HG03095 (cell line): Measurements from ENCODE around the gene DTYMK.
"Not testable (repeated sequence)": the region's sequence is repeated elsewhere in the genome, so short reads cannot be mapped to it uniquely, and the experiment has no call there.

ENCODE experiments used
- ATAC-seq: cut with Tn5 transposase; IDR thresholded peaks from one replicate; pipeline ENCODE4 v1.9.1; 2021; ENCODE audit warnings: moderate library complexity; ENCODE audit not compliant: unreplicated experiment

The DTYMK gene

DNA sequence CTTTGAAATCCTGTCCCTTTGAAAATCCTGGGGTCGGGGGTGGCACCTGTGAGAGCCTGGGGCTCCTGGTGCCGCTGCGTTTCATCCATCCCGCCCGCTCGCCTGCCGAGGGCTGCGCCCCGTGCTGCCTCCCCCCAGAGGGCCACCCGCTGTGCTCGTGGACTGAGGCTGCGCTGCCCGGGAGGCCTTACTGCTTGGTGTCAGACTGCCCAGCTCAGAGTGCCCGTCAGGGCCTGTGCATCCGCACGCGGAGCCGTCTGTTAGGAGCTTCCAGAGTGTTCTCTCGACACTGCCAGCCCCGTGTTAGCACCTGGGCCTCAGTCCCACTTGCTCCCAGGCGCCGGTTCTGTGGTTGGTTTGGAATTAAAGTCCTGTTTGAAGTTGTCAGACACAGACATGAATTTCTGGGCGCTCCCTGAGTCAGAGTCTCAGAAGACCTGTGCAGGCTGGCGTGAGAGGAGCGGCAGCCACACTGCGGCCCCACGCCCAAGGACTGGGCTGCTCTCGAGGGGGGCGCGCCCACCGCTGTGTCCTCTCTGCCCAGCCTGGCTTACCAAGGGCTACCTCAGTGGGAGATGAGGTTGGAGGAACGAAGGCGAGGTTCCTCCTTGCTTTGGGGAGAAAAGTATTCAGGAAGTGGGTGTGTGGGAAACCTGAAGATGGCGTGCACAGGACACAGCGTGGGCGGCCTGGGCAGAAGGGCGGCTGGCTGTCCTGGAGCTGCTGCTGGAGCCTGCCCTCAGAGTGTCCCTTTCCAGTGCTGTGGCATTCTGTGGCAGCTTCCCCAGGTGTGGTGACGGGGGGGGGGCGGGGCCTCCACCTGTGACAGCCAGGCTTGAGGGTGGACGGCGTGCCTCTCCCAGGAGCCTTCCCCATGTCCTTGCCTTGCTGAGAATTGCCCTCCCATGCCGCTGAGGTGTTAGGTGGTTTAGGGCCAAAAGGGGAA is 14.1 kb downstream of the DTYMK start:
- ATAC-seq: no peak

DNA sequence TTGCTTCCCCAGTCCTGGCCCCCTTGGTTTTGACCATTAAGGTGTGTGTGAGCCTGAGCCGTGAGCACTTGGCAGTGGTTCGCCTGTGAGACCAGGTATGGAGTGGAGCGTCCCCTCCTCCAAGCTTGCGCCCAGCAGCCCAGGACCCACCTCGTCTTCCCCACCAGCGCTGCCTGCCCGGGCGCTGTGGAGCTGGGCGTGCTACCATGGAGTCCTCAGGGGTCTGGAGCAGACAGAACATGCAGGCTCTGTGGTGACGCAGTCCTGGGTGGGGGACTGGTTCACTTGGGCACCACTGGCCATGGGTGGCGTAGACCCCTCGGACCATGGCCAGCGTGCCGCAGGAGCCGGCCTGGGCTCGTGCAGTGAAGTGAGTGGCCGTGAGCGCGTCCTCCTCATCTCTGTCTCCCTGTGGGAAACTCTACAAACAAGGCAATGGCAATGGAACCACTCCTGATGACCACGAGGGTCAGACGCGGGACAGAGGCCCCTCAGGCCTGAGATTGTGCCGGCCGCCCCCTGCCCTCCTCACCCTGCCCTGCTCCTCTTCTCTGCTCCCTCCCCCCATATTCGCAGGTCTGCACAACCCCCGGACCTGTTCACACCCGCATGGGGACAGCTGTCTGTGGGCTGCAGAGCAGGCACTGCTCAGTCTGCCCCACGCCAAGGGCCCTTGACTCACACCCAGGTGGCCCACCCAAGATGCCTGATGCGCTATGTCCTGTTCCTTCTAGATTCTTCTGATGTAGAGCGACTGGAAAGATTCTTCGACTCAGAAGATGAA is 15.0 kb downstream of the DTYMK start:
- no peak for ATAC-seq

DNA sequence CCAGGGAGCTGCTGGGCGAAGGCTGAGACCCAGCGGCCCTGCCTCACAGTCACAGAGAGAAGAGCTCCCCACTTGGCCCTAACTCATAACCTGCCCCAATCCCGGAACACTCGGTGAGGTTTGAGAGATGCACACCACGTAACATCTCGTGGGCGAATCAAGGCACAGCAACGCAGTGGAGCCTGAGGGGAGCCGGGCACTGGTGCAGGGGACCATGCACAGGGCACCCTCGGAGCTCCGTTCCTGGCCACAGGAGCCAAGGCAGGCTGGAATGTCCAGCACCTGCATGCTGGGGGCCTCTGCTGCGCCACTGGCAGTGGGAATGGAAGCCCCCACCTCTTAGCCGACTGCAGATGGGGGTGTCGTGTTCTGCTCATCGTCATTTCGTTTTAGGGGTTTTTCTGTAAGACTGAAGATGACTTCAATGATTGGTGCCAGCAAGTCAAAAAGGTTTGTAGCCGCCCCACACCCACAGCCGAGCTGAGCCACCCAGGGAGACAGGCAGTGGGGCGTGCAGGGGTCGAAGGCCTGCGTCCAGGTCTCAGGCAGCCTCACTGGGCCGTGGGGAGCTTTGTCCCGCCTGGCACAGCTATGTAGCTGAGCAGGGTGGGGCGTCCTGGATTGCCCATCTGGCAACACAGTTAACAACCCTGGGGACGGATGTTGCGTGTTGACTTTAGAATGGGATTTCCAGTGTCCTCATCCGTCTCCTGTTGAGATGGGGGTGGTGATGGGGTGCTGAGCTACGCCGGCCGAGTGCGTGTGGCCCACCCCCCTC is 16.1 kb downstream of the DTYMK start:
- ATAC-seq: no peak

DNA sequence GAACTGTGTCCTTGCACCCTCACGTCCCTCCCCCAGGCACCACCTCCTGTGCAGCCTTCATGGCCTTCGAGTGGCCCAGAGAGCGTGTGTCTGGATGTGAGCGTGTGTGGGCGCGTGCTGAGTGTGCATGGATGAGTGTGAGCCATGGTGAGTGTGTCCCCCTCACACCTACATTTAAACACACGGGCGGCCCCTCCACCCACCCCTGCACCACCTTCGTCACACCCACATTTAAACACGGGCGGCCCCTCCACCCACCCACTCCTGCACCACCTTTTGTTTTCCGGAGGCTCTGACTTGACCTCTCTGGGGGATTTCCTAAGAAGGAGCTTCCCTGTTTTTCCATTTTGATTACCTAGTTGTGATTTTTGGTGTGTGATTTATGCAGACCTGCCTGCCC is 17.8 kb downstream of the DTYMK start:
- ATAC-seq: no peak

DNA sequence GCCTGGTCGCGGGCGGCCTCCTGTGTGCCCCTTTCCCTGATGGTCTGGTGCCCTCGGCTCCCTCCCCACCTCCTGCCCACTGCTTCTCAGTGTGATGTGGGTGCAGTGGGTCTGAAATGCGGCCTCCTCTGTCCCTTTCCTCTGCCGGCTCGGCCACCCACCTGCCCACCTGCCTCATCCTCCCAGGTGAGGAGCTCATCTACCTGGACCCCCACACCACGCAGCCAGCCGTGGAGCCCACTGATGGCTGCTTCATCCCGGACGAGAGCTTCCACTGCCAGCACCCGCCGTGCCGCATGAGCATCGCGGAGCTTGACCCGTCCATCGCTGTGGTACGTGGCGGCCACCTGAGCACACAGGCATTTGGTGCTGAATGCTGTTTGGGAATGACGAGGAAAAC is 18.3 kb downstream of the DTYMK start:
- no peak for ATAC-seq

DNA sequence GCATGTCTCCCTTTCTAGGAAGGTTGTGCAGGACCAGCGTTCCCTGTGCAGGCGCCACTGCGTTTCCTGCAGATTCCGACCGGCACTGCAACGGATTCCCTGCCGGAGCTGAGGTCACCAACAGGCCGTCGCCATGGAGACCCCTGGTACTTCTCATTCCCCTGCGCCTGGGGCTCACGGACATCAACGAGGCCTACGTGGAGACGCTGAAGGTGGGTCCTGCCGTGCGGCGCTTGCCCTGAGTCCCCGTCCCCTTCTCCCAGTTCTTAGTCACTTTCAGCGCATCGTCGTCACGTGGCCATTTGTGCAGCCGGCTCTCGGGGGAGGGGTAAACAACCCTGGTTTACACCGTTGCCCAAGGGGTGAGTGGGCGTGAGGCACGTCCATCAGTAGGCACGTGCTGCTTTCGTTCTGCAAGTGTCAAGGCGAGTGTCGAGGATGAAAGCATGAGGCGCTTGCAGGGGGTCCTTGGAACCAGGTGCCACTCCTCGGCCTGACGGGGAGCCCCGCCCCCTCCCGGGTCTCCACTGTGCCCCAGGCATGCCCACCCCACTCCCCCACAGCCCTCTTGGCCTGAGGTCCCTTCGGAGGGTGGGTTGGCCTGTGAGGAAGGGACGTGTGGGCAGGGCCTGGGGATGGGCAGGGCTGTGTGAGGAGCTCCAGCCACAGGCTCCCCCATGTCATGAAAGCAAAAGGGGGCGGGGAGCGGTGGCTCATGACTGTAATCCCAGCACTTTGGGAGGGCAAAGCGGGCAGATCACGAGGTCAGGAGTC is 19.8 kb downstream of the DTYMK start:
- no peak for ATAC-seq

DNA sequence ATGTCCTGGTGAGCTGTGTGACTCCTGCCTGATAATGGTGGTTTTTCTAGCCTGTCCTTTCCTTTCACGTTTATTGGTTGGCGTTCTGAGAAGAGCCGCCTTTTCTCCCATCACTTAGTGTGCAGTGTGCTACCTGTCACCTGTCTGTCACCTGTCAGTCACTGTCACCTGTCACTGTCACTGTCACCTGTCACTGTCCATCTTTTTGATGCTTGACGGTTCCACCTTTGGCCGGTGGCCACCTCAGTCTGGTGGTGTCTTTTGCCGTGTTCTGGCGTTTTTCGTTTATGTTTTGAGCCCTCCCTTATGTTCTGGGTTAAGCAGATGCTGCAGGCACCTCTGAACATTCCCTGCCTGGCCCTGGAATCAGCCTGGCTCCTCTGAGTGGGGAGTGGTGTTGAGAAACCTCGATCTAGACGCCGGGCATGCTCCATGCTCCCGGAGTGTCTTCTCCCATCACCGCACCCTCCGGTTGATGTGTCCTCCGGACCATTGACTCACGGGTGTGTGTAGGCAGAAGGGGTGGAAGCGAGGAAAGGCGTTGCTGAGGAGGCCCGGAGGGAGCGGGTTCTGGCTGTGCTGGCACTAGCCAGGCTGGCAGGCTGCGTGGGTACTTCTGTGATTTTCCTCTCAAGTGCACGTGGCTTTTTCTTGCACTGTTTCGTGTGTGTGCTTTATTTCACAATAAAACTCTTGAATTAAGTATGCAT is 20.7 kb downstream of the DTYMK start:
- no peak for ATAC-seq

DNA sequence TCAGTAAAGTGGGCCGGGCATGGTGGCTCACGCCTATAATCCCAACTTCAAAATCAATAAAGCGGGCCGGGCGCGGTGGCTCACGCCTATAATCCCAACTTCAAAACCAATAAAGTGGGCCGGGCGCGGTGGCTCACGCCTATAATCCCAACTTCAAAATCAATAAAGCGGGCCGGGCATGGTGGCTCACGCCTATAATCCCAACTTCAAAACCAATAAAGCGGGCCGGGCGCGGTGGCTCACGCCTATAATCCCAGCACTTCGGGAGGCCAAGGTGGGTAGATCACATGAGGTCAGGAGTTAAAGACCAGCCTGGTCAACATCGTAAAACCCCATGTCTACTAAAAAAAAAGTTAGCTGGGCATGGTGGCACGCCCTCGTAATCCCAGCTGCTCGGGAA is 23.9 kb downstream of the DTYMK start:
- not testable (repeated sequence) for ATAC-seq

DNA sequence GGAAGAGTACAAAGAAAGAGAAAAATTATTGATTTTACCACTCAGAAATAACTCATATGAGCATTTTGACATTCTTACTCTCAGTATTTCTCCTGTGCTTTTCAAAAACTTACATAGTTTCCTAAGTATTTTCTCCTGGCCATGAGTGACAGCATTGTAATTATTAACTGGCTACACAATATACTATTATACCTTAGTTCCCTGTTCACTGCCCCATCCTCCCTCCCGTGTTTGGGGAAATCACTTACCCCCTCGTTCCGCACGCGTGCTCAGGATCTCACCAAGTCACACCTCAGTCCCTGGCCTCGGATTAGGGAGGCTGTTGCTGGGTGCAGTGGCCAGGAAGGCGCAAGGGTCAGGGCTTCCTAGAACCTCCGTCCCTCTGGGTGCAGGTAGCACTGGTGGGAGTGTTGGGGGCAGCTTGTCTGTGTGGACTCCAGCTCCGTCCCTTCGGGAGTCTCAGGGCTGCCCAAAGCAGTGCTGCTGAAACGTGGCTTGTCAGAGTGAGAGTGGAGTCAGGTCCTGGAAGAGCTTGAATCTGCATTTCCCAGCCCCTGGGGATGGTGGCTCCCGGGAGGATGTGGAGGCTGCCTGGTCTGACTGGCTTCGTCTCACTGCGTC is 25.9 kb downstream of the DTYMK start:
- no peak for ATAC-seq

DNA sequence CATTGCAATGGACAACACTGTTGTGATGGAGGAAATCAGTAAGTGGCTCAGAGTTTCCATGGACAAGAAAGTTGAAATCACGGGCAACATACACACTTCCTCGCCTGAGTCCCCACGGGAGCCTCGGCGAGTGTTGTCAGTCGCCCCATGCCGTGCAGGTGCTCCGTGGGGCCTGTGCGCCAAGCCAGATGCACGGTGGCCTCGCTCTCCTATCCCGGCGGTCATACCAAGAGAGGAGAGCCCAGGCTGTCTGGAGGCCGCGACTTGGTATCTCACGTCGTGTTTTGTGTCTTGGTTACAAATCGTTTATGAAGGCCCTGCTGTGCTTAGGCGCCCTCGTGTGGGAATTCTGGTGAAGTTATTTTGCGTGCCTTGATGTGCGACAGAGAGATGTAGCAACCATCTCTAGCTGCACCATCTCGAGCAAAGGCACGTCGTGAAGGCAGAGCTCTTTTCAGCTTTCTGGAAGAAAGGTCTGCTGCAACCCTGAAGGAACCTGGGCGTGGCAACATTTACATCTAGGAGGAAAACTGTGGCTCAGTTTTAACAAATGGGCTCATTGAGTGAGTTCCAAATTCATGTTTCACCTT is 27.4 kb downstream of the DTYMK start:
- no peak for ATAC-seq

DNA sequence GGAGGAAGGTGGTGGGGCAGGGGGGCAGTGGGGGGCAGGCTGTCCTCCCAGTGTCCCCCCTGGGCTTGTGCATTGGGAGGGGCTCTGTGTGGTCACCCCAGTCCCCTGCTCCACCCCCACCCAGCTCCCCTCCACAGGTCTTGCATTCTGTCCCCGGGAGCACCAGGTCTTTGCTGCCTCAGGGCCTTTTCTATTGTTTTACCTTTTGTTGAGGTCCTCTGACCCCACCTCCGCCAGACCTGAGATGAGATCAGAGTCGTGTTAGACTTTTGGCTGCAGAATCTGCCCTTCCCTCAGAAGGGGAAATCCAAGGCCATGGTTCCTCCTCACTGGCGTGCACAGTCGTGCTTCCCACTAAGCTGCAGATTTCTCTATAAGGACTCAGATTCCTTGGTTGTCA is 28.3 kb downstream of the DTYMK start:
- ATAC-seq: no peak

DNA sequence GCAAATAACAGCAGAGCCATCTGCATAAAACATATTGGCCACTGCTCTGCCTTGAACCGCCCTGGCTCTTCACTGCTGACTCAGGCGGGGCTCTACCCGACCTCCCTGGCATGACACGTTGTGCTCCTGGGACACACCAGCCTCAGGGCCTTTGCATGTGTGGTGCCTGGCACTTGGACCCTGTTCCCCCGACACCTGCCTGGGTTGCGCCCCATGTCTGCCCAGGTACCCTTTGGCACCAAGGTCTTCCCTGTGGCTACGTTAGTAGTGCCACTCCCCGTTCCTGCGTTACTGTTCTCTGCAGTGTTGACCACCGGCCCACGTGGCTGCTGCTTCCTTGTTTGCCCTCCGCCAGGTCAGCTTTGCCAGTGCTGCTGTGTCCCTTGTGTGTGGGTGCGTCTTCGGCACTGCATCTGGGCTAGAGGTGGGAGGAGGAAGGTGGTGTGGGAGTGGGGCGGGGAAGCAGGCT is 28.8 kb downstream of the DTYMK start:
- no peak for ATAC-seq

DNA sequence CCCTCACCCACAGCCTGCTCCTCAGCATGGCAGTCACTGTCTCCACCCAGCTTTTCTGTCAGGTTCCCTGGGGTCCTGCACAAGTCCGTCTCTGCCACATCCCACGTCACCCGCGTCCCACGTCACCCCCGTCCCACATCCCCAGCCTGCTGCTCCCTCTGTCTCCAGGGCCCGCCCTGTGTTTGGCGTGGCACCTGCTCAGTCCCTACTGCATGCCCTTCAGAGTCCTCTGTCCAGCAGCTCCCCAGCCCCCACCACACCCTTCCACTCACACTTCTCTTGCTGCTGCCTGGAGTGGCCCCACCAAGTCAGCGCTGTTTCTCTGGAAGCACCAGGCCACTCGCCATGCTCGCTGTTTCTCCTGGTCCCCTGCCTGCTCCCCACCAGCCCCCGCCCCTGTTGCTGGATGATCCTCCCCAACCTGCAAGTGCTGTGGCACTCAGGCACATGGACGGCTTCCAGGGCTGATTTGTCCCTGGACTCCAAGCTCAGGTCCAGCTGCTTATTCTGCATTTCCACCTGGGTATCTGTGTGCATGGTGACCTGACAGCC is 30.3 kb downstream of the DTYMK start:
- ATAC-seq: no peak

DNA sequence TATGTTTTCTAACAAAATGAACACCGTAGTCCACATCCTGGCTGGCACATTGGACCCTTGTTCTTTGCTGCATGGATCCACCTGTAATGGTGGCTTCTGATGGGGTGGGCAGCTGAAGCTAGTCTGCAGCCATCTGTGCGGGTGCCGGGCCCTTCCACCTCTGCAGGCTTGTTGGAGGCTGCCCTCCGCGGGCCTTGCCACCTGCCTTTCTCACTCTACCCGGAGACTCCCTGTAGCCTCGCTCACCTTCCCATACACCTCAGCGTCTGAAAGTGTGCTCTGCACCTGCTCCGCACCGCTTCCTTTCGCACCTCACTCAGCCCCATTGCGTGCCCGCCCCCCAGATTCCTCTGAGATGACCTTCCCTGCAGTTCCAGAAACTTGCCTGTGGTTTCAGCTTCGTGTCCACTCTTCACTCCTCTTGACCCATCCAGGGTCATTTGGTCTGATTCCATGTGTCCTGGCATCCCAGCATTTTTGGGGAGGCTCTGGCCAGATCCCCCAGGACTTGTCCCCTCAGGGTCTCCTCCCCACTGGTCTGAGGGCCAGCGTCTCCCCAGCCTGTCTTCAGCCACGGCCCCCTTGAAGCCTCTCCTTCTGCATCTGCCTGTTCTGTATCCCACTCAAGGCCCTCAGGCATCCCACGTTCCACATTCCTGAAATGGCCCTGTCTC is 31.0 kb downstream of the DTYMK start:
- ATAC-seq: no peak

DNA sequence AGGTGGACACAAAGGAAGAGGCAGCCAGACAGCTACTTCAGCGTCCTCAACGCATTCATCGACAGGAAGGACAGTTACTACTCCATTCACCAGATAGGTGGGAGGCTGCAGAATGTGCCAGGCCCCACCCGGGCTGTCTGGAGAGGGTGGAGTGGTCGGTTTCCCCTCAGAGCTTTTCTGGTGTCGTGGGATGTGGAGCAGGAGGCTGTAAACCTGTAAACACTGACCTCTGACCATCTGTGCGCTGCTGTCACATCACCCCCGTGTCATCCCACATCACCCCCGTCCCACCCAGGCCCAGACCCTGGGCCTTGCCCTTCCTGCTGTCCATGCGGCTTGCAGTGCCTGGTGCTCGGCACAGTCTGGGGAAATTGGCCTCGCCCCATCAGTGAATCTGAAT is 32.1 kb downstream of the DTYMK start:
- no peak for ATAC-seq

DNA sequence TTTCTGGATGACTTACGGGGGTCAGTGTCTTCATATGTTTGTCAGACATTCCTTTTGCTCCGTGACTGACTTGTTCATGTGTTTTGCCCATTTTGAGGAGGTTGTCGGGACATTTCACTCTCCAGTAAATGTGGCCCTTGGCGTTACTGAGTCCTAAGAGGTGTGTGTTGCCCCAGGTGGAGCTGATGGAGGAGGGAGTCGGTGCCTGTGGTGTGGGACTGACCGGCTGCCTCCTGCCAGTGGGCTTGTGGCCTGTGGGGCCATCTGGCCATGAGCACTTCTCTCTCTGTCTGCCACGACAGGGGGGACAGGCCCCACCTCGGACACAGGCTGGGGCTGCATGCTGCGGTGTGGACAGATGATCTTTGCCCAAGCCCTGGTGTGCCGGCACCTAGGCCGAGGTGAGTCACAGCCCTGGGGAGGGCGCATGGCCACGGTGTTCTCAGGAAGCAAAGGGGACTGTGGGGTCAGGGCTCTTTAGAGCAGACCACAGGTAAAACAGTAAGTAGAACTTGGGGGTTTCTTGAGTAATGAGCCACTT is 33.3 kb downstream of the DTYMK start:
- ATAC-seq: no peak

DNA sequence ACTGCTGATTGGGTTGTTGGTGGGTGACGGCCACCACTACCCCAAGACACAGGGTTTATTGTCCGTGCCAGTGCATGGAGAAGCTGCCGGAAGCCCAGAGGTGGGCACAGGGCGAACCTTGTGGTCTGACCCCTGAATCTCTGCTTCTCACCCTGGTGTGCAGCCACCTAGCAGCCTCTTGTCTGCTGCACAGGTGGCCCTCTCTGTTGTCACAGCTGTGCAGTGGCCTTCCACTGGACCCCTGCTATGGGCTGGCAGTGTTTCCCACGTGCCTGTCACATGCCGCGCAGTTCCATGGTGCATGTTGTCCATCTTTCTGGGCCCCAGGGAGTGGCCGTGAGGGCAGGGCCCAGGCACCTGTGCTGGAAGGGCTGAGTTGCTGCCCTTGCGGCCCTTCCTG is 33.9 kb downstream of the DTYMK start:
- ATAC-seq: no peak

DNA sequence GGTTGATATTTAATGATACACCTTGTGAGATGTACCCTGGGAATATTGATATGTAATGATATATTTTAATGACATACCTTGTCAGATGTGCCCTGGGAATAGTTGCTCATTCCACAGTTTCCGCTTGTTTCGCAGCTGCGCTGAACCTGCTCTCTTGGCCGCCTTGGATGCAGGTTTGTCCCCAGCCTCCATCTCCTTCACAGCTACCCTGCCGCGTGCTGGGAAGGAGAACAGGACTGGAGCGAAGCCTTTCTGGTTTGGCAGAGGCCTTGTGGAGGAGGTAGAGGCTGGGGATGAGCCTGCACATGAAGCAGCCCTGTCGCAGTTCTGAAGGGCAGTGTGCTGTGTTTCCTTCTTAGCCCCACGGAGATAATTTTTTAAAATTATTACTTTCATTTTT is 34.5 kb downstream of the DTYMK start:
- ATAC-seq: no peak
